LNCaP clone FGC (cell line): Measurements from ENCODE around the gene IFT122.

Experiments
- DNase-seq: peaks from one replicate; pipeline ENCODE4 v3.0.0-alpha.2; 2011; ENCODE audit warnings: low read depth
- H3K4me3 ChIP-seq: 2 replicates; pipeline ENCODE4 v1.5.1; 2011; ENCODE audit warnings: mild to moderate bottlenecking, low read depth, low read length, control low read depth
- TF ChIP-seq, protein P1 (sequence below): IDR thresholded peaks from 2 replicates; pipeline ENCODE4 v1.5.1; 2012; ENCODE audit warnings: mild to moderate bottlenecking; ENCODE audit not compliant: control insufficient read depth, insufficient read depth; ENCODE audit errors: extremely low read depth

IFT122 gene

DNA sequence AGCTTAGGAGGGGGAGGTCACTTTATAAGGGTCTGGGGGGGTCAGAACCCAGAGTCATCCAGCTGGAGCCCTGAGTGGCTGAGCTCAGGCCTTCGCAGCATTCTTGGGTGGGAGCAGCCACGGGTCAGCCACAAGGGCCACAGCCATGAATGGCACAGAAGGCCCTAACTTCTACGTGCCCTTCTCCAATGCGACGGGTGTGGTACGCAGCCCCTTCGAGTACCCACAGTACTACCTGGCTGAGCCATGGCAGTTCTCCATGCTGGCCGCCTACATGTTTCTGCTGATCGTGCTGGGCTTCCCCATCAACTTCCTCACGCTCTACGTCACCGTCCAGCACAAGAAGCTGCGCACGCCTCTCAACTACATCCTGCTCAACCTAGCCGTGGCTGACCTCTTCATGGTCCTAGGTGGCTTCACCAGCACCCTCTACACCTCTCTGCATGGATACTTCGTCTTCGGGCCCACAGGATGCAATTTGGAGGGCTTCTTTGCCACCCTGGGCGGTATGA, 88.6 kb downstream of the IFT122 start, which contains the start of gene RHO:
Gene RHO (plus strand): TSS at position 51 of the 512 bp plus-strand sequence. CDS start 95 bp downstream, at position 146.
- TF ChIP-seq, protein P1, sequence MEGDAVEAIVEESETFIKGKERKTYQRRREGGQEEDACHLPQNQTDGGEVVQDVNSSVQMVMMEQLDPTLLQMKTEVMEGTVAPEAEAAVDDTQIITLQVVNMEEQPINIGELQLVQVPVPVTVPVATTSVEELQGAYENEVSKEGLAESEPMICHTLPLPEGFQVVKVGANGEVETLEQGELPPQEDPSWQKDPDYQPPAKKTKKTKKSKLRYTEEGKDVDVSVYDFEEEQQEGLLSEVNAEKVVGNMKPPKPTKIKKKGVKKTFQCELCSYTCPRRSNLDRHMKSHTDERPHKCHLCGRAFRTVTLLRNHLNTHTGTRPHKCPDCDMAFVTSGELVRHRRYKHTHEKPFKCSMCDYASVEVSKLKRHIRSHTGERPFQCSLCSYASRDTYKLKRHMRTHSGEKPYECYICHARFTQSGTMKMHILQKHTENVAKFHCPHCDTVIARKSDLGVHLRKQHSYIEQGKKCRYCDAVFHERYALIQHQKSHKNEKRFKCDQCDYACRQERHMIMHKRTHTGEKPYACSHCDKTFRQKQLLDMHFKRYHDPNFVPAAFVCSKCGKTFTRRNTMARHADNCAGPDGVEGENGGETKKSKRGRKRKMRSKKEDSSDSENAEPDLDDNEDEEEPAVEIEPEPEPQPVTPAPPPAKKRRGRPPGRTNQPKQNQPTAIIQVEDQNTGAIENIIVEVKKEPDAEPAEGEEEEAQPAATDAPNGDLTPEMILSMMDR, result no peak
- DNase-seq, result no peak
- H3K4me3 ChIP-seq, result no peak within 1 kb of the TSS

DNA sequence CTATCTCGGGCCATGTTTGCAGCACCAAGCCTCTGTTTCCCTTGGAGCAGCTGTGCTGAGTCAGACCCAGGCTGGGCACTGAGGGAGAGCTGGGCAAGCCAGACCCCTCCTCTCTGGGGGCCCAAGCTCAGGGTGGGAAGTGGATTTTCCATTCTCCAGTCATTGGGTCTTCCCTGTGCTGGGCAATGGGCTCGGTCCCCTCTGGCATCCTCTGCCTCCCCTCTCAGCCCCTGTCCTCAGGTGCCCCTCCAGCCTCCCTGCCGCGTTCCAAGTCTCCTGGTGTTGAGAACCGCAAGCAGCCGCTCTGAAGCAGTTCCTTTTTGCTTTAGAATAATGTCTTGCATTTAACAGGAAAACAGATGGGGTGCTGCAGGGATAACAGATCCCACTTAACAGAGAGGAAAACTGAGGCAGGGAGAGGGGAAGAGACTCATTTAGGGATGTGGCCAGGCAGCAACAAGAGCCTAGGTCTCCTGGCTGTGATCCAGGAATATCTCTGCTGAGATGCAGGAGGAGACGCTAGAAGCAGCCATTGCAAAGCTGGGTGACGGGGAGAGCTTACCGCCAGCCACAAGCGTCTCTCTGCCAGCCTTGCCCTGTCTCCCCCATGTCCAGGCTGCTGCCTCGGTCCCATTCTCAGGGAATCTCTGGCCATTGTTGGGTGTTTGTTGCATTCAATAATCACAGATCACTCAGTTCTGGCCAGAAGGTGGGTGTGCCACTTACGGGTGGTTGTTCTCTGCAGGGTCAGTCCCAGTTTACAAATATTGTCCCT, 89.6 kb downstream of the IFT122 start:
- H3K4me3 ChIP-seq, result no peak overlapping the region

DNA sequence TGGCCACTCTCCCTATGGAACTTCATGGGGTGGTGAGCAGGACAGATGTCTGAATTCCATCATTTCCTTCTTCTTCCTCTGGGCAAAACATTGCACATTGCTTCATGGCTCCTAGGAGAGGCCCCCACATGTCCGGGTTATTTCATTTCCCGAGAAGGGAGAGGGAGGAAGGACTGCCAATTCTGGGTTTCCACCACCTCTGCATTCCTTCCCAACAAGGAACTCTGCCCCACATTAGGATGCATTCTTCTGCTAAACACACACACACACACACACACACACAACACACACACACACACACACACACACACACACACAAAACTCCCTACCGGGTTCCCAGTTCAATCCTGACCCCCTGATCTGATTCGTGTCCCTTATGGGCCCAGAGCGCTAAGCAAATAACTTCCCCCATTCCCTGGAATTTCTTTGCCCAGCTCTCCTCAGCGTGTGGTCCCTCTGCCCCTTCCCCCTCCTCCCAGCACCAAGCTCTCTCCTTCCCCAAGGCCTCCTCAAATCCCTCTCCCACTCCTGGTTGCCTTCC, 90.3 kb downstream of the IFT122 start:
- H3K4me3 ChIP-seq, result no peak overlapping the region
- TF ChIP-seq, protein P1, result no peak
- DNase-seq, result no peak

More for the DNA sequence above, 89.6 kb downstream of the IFT122 start:
- DNase-seq, result no peak
- TF ChIP-seq, protein P1, result no peak

DNA sequence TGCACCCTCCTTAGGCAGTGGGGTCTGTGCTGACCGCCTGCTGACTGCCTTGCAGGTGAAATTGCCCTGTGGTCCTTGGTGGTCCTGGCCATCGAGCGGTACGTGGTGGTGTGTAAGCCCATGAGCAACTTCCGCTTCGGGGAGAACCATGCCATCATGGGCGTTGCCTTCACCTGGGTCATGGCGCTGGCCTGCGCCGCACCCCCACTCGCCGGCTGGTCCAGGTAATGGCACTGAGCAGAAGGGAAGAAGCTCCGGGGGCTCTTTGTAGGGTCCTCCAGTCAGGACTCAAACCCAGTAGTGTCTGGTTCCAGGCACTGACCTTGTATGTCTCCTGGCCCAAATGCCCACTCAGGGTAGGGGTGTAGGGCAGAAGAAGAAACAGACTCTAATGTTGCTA, 90.8 kb downstream of the IFT122 start:
- H3K4me3 ChIP-seq, result no peak overlapping the region
- TF ChIP-seq, protein P1, result no peak
- DNase-seq, result no peak

DNA sequence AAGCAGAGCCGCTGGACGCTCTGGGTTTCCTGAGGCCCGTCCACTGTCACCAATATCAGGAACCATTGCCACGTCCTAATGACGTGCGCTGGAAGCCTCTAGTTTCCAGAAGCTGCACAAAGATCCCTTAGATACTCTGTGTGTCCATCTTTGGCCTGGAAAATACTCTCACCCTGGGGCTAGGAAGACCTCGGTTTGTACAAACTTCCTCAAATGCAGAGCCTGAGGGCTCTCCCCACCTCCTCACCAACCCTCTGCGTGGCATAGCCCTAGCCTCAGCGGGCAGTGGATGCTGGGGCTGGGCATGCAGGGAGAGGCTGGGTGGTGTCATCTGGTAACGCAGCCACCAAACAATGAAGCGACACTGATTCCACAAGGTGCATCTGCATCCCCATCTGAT, 91.7 kb downstream of the IFT122 start:
- no peak overlapping the region for H3K4me3 ChIP-seq
- TF ChIP-seq, protein P1, result no peak

DNA sequence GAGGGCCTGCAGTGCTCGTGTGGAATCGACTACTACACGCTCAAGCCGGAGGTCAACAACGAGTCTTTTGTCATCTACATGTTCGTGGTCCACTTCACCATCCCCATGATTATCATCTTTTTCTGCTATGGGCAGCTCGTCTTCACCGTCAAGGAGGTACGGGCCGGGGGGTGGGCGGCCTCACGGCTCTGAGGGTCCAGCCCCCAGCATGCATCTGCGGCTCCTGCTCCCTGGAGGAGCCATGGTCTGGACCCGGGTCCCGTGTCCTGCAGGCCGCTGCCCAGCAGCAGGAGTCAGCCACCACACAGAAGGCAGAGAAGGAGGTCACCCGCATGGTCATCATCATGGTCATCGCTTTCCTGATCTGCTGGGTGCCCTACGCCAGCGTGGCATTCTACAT, 92.2 kb downstream of the IFT122 start:
- no peak overlapping the region for H3K4me3 ChIP-seq
- no peak for DNase-seq
- TF ChIP-seq, protein P1, result no peak

More for the DNA sequence above, 91.7 kb downstream of the IFT122 start:
- no peak for DNase-seq
